Natural killer cell (primary cell): Measurements from ENCODE around the gene SHMT2. TPM values are rescaled to one million over a fixed set of nuclear protein-coding genes. Genes with fewer than 3 reads are reported as not detected.

Experiments
- ATAC-seq, 3 donors: fragments of 150-1000 bp in 2 of 3; fragments of 200-7000 bp in 1 of 3; cut with Tn5 transposase; 1 replicate in 1 of 3; 2 replicates in 2 of 3; pipeline ENCODE4 v1.10.0; 2021; ENCODE audit warnings: mild to moderate bottlenecking in 2 of 3, moderate library complexity in 2 of 3
- DNase-seq, 2 donors: peaks; one replicate each; pipeline versions ENCODE4 v3.0.0 to v3.0.0-alpha.2; 2013 to 2021; ENCODE audit warnings: mixed read lengths in 1 of 2
- H3K27ac ChIP-seq: one replicate; pipeline ENCODE4 v1.5.1; 2013; ENCODE audit warnings: mild to moderate bottlenecking, low read length
- H3K27me3 ChIP-seq: one replicate; pipeline ENCODE4 v1.6.1; 2013; ENCODE audit warnings: low read length; ENCODE audit not compliant: control insufficient read depth, insufficient read depth
- H3K36me3 ChIP-seq: one replicate; pipeline ENCODE4 v1.6.1; 2013; ENCODE audit warnings: low read length; ENCODE audit not compliant: control insufficient read depth, insufficient read depth
- H3K4me1 ChIP-seq: one replicate; pipeline ENCODE4 v1.6.1; 2013; ENCODE audit warnings: low read length; ENCODE audit not compliant: control insufficient read depth, insufficient read depth
- H3K4me3 ChIP-seq: one replicate; pipeline ENCODE4 v1.5.1; 2013; ENCODE audit warnings: low read length
- H3K9me3 ChIP-seq: one replicate; pipeline ENCODE4 v1.6.1; 2013; ENCODE audit warnings: low read length; ENCODE audit not compliant: control insufficient read depth, insufficient read depth
- H3K27ac Mint-ChIP-seq, 2 donors: one replicate each; pipeline ENCODE4 v1.8.0; 2022; ENCODE audit warnings: mild to moderate bottlenecking in 2 of 2, mixed read lengths in 2 of 2, moderate library complexity in 1 of 2
- H3K27me3 Mint-ChIP-seq, 2 donors: one replicate each; pipeline ENCODE4 v1.8.0; 2022; ENCODE audit warnings: low read depth in 2 of 2, mixed read lengths in 2 of 2
- H3K36me3 Mint-ChIP-seq: one replicate; pipeline ENCODE4 v1.8.0; 2022; ENCODE audit warnings: mixed read lengths
- H3K4me1 Mint-ChIP-seq, 2 donors: one replicate each; pipeline ENCODE4 v1.8.0; 2022; ENCODE audit warnings: mixed read lengths in 2 of 2
- H3K4me3 Mint-ChIP-seq: one replicate; pipeline ENCODE4 v1.8.0; 2022; ENCODE audit warnings: mild to moderate bottlenecking, moderate library complexity, mixed read lengths
- H3K9me3 Mint-ChIP-seq, 2 donors: one replicate each; pipeline ENCODE4 v1.8.0; 2022; ENCODE audit warnings: mixed read lengths in 2 of 2
- WGBS: methylation state at CpG from one replicate; pipeline ENCODE4 v1.1.7; 2013; ENCODE audit warnings: missing lambda C conversion rate; ENCODE audit not compliant: insufficient coverage; 5-methylcytosine and 5-hydroxymethylcytosine counted together
- intact Hi-C: fragments of 100-400 bp; cut with micrococcal nuclease; formaldehyde crosslinking; loops from one replicate; pipeline ENCODE4 v1.14.2; 2022
- total RNA-seq, 4 donors: library from RNA; stranded (reverse); fragments of 120-200 nt in 1 of 4; gene quantifications; one replicate each; pipeline versions ENCODE4 v1.2.3 to v1.2.4, GENCODE V29; 2013 to 2022
- TF ChIP-seq, protein P1 (sequence below): fragments of 200-600 bp; IDR thresholded peaks from one replicate; pipeline ENCODE4 v1.8.0; 2022; ENCODE audit warnings: antibody characterized with exemption

The SHMT2 gene
- total RNA-seq, 3 donors from 2014 or later (not counting 1 experiment from before 2014, with no cell fraction given) = 28.6 to 39.3 (median 34.9) TPM

DNA sequence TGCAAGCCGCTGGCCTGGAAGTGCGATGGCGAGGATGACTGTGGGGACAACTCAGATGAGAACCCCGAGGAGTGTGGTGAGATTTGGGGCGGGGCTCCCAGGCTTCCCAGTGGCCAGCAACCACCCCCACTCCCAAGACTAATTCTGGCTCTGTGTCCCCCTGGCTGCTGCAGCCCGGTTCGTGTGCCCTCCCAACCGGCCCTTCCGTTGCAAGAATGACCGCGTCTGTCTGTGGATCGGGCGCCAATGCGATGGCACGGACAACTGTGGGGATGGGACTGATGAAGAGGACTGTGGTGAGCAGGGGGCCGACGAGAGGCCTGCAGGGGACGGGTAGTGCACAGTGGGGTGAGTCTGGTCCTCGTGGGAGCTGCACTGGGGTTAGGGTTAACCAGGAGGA lies 25.1 kb upstream of the SHMT2 start:
- no peak overlapping the region for H3K27ac Mint-ChIP-seq
- H3K27ac ChIP-seq = no peak overlapping the region
- no peaks in the 10 kb centered on the region for H3K36me3 ChIP-seq
- H3K27me3 ChIP-seq = no peaks in the 10 kb centered on the region
- TF ChIP-seq, protein P1, sequence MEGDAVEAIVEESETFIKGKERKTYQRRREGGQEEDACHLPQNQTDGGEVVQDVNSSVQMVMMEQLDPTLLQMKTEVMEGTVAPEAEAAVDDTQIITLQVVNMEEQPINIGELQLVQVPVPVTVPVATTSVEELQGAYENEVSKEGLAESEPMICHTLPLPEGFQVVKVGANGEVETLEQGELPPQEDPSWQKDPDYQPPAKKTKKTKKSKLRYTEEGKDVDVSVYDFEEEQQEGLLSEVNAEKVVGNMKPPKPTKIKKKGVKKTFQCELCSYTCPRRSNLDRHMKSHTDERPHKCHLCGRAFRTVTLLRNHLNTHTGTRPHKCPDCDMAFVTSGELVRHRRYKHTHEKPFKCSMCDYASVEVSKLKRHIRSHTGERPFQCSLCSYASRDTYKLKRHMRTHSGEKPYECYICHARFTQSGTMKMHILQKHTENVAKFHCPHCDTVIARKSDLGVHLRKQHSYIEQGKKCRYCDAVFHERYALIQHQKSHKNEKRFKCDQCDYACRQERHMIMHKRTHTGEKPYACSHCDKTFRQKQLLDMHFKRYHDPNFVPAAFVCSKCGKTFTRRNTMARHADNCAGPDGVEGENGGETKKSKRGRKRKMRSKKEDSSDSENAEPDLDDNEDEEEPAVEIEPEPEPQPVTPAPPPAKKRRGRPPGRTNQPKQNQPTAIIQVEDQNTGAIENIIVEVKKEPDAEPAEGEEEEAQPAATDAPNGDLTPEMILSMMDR = no peak
- no peaks in the 10 kb centered on the region for H3K9me3 Mint-ChIP-seq
- H3K4me3 ChIP-seq = no peak overlapping the region
- peaks cover 0 to 5% of the 10 kb centered on the region in 2 donors for H3K27me3 Mint-ChIP-seq
- H3K4me1 ChIP-seq = no peaks in the 10 kb centered on the region
- no peak overlapping the region for H3K4me3 Mint-ChIP-seq
- H3K36me3 Mint-ChIP-seq = no peaks in the 10 kb centered on the region
- H3K9me3 ChIP-seq = no peaks in the 10 kb centered on the region
- no peak for DNase-seq
- no peak for ATAC-seq
- no peaks in the 10 kb centered on the region for H3K4me1 Mint-ChIP-seq
- 91% methylated on average over 19 of the region's 19 CpGs for WGBS
- intact Hi-C loops = no loop called here

DNA sequence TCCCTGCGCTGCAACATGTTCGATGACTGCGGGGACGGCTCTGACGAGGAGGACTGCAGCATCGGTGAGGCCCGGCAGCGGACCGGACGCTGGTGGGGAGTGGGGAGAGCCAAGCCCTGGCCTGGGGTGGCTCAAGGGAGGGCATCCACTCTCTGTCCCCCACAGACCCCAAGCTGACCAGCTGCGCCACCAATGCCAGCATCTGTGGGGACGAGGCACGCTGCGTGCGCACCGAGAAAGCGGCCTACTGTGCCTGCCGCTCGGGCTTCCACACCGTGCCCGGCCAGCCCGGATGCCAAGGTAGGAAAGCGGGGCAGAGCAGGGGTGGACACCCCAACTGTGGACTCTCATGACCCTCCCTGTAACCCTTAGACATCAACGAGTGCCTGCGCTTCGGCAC lies 24.3 kb upstream of the SHMT2 start:
- ATAC-seq (no peak), DNase-seq (no peak)
- H3K27ac Mint-ChIP-seq = no peak overlapping the region
- 94% methylated on average over 23 of the region's 26 CpGs for WGBS
- TF ChIP-seq, protein P1 = no peak
- Histone ChIP-seq H3K27ac (no peak overlapping the region), H3K4me1 (no peaks in the 10 kb centered on the region), H3K27me3 (no peaks in the 10 kb centered on the region), H3K9me3 (no peaks in the 10 kb centered on the region), H3K36me3 (no peaks in the 10 kb centered on the region), H3K4me3 (no peak overlapping the region)
- H3K9me3 Mint-ChIP-seq = no peaks in the 10 kb centered on the region
- H3K4me3 Mint-ChIP-seq = no peak overlapping the region
- H3K36me3 Mint-ChIP-seq = no peaks in the 10 kb centered on the region
- H3K27me3 Mint-ChIP-seq = peaks cover 0 to 5% of the 10 kb centered on the region in 2 donors
- intact Hi-C loops = no loop called here
- H3K4me1 Mint-ChIP-seq = no peaks in the 10 kb centered on the region

DNA sequence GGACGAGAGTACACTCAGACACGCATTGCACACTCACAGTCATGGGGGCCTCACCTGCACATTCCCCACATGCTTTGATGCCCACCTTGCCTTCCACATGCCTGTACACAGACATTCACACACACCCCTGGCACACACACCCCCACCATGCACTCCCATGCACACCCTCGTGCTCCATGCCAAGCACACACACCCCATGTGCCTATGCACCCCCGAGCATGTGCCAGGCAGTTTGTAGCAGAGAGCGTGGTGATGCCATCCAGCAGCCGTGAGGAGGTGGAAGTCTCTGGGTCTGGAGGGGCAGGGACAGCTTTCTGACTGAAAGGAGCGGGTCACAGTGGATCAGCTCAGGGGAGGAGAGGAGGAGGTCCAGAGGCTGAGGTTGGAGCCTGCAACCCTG lies 23.6 kb upstream of the SHMT2 start:
- H3K4me3 ChIP-seq = no peak overlapping the region
- no peaks in the 10 kb centered on the region for H3K9me3 ChIP-seq
- Mint-ChIP-seq H3K27me3 (peaks cover 0 to 5% of the 10 kb centered on the region in 2 donors), H3K36me3 (no peaks in the 10 kb centered on the region), H3K4me1 (no peaks in the 10 kb centered on the region), H3K4me3 (no peak overlapping the region), H3K27ac (no peak overlapping the region), H3K9me3 (no peaks in the 10 kb centered on the region)
- H3K27ac ChIP-seq = no peak overlapping the region
- no peaks in the 10 kb centered on the region for H3K4me1 ChIP-seq
- no peaks in the 10 kb centered on the region for H3K36me3 ChIP-seq
- intact Hi-C loops = no loop called here
- TF ChIP-seq, protein P1 = no peak
- WGBS = 83% methylated on average over 6 of the region's 7 CpGs
- no peak for ATAC-seq
- no peaks in the 10 kb centered on the region for H3K27me3 ChIP-seq
- no peak for DNase-seq
